ENCODE results near the gene GNAZ. TPM values are rescaled to one million over a fixed set of nuclear protein-coding genes. Genes with fewer than 3 reads are reported as not detected.

Gene GNAZ
- total and polyA plus RNA-seq, 8 donors, result 4.3 to 18.8 (median 9.4) TPM

GRCh38 chr22:23058481-23059283 is 11.6 kb upstream of the GNAZ start:
- Histone ChIP-seq H3K27ac (no peak overlapping the region), H3K36me3 (no peaks in the 10 kb centered on the region), H3K4me1 (no peaks in the 10 kb centered on the region), H3K27me3 (no peaks in the 10 kb centered on the region), H3K4me3 (no peak overlapping the region), H3K9me3 (peaks cover 0 to 17% (median 7%) of the 10 kb centered on the region in 4 donors)
- intact Hi-C loops (cut with DNase I; ENCODE audit: low total_unique reads), result no loop called here
- peak in 1 of 2 donors; percentile 11 for DNase-seq
- 72 to 87% (median 81%) methylated on average over 9 of the region's 9 CpGs for WGBS, 5 donors
- TF ChIP-seq CTCF (IDR thresholded peaks at IDR 0.05) (no peak), POLR2A (IDR thresholded peaks at IDR 0.05) (no peak), EP300 (IDR thresholded peaks at IDR 0.05) (no peak), POLR2AphosphoS5 (IDR thresholded peaks at IDR 0.05) (no peak)

- intact Hi-C loops (cut with DNase I; ENCODE audit: low total_unique reads), result no loop called here
- Histone ChIP-seq H3K9me3 (peaks cover 0 to 17% (median 7%) of the 10 kb centered on the region in 4 donors), H3K4me1 (no peaks in the 10 kb centered on the region), H3K27me3 (no peaks in the 10 kb centered on the region), H3K4me3 (no peak overlapping the region), H3K27ac (no peak overlapping the region), H3K36me3 (no peaks in the 10 kb centered on the region)
- no peak for DNase-seq
- WGBS, 5 donors, result 90 to 96% (median 94%) methylated on average over 21 to 24 of the region's 24 CpGs
- TF ChIP-seq EP300 (IDR thresholded peaks at IDR 0.05), result no peak
- TF ChIP-seq CTCF (IDR thresholded peaks at IDR 0.05), result no peak
- TF ChIP-seq POLR2A (IDR thresholded peaks at IDR 0.05), result no peak
- no peak for TF ChIP-seq POLR2AphosphoS5 (IDR thresholded peaks at IDR 0.05)
Observed at GRCh38 chr22:23059284-23059948, 10.9 kb upstream of the GNAZ start.

GRCh38 chr22:23060612-23061400 is 9.5 kb upstream of the GNAZ start:
- Histone ChIP-seq H3K9me3 (peaks cover 0 to 14% (median 4%) of the 10 kb centered on the region in 4 donors), H3K4me3 (no peak overlapping the region), H3K27ac (no peak overlapping the region), H3K36me3 (no peaks in the 10 kb centered on the region), H3K4me1 (no peaks in the 10 kb centered on the region), H3K27me3 (no peaks in the 10 kb centered on the region)
- 78 to 84% (median 83%) methylated on average over 8 to 9 of the region's 9 CpGs for WGBS, 5 donors
- intact Hi-C loops (cut with DNase I; ENCODE audit: low total_unique reads), result no loop called here
- DNase-seq, result peak in 1 of 2 donors; percentile 20
- TF ChIP-seq POLR2AphosphoS5 (IDR thresholded peaks at IDR 0.05), result no peak
- no peak for TF ChIP-seq EP300 (IDR thresholded peaks at IDR 0.05)
- no peak for TF ChIP-seq CTCF (IDR thresholded peaks at IDR 0.05)
- TF ChIP-seq POLR2A (IDR thresholded peaks at IDR 0.05), result no peak

All from stomach (tissue), 9 donors.